ENCODE results near the gene AGBL2.
A peak's percentile ranks its signal among the peaks of the same experiment; 100 is the strongest.
"Not testable (repeated sequence)": the region's sequence is repeated elsewhere in the genome, so short reads cannot be mapped to it uniquely, and the experiment has no call there.

Gene AGBL2, protein sequence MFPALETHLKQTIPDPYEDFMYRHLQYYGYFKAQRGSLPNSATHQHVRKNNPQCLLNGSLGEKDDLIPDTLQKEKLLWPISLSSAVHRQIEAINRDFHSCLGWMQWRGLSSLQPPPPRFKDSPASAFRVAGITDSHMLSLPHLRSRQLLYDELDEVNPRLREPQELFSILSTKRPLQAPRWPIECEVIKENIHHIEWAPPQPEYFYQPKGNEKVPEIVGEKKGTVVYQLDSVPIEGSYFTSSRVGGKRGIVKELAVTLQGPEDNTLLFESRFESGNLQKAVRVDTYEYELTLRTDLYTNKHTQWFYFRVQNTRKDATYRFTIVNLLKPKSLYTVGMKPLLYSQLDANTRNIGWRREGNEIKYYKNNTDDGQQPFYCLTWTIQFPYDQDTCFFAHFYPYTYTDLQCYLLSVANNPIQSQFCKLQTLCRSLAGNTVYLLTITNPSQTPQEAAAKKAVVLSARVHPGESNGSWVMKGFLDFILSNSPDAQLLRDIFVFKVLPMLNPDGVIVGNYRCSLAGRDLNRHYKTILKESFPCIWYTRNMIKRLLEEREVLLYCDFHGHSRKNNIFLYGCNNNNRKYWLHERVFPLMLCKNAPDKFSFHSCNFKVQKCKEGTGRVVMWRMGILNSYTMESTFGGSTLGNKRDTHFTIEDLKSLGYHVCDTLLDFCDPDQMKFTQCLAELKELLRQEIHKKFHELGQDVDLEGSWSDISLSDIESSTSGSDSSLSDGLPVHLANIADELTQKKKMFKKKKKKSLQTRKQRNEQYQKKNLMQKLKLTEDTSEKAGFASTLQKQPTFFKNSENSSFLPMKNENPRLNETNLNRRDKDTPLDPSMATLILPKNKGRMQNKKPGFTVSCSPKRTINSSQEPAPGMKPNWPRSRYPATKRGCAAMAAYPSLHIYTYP

DNA sequence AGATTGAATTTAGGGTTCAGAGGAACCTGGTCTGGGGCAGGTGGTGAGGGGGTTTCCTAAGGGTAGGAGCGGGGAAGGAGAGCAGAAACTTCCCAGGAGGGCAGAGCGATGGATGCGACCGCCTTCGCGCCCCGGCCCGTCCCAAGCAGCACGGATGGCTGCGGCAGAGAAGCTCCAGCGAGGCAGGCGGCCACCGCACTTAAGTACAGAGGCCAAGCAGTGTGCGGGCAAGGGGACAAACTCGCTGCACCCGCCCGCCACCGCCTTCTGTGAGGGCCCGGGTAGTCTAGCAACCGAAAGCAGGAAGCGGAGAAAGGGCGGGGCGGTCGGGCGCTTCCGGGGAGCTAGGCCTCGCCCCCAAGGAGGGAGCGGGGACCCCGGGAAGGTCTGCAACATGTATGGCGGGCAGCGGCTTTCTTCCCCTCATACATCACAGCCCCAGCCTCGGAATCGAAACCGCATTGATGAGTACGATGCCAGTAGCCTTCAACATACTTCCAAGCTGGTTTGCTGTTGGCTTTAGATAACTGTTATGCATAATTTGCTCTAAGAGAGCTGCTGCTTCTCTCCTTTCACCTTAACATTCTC, at the start of gene AGBL2:
Gene AGBL2, minus strand, starts transcription at position 288 of the 588 bp plus-strand sequence. CDS start 719 bp downstream, outside the sequence.
- peak in 12 of 14 donors; percentile 12 to 72 (median 45) for DNase-seq

DNA sequence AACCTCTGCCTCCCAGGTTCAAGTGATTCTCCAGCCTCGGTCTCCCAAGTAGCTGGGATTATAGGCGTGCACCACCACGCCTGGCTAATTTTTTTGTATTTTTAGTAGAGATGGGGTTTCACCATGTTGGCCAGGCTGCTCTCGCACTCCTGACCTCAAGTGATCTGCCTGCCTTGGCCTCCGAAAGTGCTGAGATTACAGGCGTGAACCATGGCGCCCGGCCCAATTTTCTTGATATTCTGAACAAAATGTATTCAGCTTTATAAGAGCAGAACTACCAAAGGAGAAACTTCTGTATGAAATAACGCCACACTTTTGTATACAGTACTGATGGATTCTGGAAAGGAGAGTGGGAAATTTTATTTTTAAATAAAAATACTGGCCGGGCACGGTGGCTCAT, 44.1 kb upstream of the AGBL2 start:
- DNase-seq: not testable (repeated sequence)

DNA sequence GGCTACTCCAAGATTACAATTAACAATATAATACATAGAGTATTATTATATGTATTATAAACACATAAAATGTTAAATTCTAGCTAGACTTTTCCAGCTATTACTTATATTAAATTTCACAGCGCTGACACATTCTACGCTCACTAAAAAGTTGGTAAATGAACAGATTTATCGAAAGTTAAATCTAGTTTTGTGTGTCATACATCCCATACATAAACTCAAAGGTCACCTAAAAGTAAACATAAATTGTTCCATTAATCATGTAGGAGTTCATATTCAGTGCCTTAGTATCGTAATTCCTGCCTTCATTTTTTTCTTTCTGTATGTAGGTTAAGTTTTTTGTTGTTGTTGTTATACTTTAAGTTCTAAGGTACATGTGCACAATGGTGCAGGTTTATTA, 41.0 kb upstream of the AGBL2 start:
- no peak for DNase-seq

DNA sequence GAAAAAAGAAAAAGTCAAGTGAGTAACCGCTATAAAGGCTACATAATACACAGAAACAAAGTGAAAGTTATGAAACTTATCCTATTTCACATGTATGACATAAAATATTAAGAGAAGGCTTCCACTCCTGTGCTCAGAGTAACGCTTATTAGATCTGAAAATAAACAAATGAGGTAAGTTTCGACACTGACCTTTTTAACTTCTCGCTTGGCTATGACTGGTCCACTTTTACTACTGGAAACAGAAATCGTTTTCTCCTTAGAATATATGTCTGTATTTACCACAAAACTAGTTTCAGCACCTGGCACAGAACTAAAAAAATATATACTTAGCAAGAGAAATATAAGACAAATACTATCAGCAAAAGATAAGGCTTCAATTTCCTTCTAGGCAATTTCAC, 35.6 kb upstream of the AGBL2 start:
- no peak for DNase-seq

DNA sequence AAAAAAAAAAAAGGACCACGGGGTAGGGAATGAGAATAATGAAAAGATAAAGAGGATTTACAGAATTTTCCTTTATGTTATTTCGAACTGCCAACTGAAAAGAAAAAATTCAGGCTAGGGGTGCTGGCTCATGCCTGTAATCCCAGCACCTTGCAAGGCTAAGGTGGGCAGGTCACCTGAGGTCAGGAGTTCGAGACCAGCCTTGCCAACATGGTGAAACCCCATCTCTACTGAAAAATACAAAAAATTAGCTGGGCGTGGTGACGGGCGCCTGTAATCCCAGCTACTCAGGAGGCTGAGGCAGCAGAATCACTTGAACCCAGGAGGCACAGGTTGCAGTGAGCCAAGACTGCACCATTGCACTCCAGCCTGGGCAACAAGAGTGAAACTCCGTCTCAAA, 27.3 kb upstream of the AGBL2 start:
- not testable (repeated sequence) for DNase-seq

DNA sequence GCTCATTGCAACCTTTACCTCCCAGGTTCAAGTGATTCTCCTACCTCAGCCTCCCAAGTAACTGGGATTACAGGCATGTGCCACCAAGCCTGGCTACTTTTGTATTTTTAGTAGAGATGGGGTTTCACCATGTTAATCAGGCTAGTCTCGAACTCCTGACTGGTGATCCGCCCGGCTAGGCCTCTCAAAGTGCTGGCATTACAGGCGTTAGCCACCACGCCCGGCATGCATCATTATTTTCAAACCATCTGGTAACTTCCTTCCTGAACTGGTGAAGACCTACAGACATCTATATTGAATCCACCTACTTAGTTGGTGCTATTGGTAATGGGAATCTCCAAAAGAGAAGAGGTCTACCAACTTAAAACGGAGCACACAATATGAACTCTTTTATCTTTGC, 22.6 kb upstream of the AGBL2 start:
- DNase-seq: not testable (repeated sequence)

DNA sequence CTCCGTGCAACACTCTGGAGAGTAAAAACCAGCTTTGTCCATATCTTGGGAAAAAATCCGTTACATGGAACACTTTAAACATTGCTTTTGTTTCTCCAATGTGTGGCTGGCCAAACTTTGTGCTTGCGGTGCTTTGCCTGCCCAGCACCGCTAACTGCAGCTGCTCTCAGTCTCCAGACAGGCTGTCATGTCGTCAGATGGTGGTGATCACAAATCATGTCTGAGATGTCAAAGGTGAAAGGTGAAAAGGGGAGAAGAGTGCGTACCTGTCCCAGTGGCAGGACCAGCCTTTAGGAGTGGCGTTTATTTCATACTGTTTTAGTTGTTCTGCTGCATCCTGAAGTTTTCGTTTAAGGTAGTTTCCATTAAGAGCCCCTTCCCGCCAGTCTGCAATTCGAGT, 17.1 kb upstream of the AGBL2 start:
- DNase-seq: no peak

DNA sequence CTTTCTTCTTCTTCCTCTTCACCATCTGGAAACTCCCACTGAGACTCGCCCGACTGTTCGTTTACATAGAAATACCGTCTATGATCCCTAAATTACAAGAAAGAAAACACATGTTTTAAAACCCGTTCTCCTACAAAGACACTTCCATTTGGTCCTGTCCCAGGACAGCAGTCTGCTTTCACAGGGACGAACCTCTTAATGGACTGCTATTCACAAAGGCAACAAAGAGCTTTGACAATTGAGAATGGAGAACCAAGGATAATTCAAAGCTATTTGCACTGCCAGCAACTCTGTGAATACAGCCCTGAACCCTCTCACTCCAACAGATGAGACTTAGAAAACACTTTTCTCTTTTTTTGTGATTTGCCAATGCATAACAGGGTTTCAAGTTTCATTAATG, 16.3 kb upstream of the AGBL2 start:
- DNase-seq: no peak

DNA sequence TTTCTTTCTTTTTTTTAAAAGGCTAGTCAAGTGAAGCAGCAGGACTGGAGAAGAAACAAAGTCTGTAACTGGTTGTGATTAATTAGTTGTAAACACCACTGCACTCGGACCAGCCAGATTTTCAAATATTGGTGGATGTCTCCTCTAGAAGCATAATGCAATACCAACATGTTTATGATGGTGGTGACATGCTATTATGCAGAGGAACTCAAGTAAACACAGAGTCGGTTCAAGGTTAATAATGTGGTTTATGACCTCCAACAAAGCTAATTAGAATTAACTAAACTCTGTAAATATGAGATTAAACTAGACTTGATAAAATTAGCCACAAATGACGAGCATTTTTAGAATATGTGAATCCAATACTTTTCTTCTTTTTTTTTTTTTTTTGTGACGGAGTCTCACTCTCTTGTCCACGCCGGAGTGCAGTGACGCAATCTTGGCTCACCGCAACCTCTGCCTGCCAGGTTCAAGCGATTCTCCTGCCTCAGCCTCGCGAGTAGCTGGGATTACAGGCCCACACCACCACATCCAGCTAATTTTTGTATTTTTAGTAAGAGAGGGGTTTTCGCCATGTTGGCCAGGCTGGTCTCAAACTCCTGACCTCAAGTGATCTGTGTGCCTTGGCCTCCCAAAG, 11.8 kb upstream of the AGBL2 start:
- no peak for DNase-seq

DNA sequence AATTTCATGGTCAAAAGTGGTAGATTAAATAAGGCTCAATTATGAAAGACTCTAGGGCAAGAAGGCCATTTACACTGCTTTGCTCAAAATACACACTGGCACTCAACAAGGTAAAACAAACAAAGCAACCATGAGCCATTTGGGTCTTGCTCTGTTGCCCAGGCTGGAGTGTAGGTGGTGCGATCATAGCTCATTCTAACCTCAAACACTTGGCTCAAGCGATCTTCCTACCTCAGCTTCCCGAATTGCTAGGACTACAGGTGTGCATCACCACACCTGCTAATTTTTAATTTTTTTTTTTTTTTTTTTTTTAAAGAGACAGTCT, 10.9 kb upstream of the AGBL2 start:
- no peak for DNase-seq

DNA sequence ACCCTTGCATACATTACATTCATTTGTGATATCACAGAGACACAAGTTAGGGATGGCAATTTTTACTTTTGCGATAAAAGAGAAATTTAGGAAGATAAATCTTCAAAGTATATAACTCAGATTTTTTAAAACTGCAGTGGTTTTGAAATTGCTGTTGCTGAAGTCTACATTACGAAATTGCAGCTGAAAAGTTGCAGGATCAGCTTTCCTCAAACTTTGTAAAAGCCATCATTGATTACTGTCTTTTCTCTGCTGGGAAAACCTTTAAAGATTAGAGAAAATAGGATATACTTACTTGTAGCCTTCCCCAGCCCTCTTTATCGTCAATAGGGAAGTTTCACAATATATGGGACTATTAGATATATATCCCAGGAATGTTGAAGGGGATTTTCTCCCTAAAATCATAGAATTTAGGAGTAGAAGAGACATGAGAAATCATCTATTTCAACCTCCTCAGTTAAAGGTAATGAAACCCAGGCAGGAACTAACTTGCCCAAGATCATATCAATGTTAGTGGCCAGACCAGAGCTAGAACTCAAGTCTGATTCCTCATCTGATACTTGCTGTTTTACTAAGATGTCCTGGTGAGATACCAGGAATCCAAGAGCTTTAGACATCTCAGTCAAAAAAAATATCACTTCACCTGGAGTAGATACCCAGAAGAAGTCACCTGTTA, 10.4 kb upstream of the AGBL2 start:
- no peak for DNase-seq

DNA sequence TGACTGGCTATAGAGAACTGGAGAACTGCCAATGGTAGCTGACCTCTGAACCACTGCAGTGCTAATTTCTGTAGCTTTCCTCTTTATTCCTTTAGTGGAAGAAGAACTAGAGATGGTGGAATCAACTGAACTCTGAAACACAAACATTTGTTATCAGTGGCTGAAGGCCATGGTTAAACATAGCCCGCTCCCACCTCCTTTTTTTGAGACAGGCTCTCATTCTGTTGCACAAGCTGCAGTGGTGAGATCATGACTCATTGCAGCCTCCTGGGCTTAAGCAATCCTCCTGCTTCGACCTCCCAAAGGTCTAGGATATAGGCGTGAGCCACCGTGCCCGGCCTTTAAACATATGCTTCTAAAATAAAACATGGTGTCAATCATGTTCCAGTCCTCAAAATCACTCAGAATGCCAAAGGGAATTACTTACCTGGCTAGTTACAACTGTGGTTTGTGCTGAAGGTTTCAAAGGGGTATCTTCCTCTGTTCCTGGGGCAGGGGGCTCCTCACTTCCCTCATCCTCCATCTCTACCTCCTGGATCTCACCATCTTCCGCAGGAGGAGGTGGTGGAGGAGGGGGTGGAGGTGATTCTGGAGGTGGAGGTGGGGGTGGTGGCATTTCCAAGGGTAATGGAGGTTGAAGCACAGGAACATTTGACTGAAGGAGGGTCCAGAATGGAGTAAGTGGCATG, 9.0 kb upstream of the AGBL2 start:
- DNase-seq: no peak

DNA sequence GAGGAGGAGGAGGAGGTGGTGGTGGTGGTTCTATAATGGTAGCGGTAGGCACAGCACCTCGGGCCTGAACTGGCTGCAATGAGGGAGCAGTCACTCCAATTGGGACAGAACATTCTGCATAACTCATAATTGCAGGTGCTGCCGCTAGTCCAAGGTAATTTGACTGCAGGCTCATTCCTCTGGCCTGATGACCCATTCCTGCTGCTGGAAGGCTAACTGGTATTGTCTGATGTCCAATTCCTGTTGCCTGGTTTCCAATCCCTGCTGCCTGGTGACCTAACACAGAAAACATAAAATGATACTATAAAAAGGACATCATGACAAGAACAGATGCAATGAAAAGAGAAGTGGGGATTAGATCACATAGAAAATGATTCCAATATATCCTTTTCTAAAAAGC, 7.9 kb upstream of the AGBL2 start:
- DNase-seq: peak in 1 of 14 donors; percentile 81

DNA sequence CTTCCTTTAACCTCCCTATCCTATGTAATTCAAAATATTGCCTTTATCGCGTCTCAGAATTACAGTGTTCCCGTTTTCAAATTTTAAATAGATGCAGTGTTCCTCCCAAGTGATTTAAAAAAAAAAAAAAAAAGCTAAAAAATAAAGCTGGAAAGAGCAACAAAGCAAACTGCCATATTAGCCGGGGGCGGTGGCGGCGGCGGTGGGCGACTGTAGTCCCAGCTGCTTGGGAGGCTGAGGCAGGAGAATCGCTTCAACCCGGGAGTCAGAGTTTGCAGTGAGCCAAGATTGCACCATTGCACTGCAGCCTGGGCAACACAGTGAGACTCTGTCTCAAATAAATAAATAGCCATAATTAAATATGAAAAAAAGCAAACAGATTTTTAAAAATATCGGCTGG, 5.5 kb upstream of the AGBL2 start:
- no peak for DNase-seq

DNA sequence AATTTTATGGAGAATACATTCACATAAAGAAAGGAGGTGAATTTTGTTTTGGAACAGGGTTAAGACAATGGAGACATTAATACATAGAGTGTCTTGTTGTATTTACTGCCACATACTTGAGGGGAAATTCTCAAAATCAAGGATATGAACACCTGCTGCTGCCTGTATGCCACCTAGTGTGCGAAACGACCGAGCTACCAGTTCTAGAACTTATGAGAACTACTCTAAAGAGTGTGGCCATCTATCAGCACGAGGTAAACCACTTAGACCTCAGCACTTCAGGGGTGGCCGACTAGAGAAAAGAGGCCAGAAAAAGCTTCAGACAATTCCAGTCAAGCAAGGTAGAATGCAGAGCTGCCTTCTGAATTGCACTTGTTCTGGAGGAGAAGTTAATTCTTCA, 1.5 kb upstream of the AGBL2 start:
- no peak for DNase-seq

DNA sequence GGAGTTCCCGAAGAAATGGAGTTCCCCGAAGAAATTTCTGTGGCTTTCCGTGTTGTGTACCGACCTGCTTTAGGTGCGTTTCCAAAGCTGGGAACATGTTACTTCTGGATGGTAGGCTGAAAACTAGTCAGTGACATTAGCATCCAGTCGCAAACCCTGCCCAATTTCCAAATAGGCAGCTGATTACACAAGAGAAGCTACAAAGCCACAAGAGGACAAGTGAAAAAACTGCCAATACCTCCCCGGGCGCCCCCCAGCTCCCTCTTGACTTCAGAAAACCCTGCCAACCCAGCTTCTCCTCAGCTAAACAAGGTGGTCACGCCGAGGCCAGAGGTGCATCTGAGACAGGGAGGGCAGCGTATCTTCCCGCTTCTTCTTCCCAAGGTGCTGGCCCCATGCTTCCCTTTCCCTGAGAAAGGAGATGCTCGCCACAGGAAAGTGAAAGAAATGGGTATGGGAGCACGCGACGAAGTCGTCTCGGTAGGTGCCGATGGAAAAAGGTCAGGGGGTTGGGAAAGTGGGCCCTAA, 551 bp downstream of the AGBL2 start:
- DNase-seq: peak in 5 of 14 donors; percentile 6 to 57 (median 26)

DNA sequence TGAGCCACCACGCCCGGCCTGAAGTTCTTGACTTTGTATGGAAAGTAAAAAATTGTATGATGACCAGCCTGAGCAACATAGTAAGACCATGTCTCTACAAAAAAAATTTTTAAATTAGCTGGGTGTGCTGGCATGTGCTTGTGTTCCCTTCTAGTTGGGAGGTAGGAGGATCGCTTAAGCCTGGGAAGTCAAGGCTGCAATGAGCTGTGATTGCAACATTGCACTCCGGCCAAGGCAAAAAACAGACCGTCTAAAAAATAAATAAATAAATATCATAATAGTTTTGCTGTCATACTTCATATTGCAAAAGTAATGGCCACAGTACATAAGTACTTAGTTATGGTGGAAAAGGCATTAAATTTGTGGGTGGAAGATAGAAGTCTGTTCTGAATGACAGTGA, 3.4 kb downstream of the AGBL2 start:
- DNase-seq: no peak

DNA sequence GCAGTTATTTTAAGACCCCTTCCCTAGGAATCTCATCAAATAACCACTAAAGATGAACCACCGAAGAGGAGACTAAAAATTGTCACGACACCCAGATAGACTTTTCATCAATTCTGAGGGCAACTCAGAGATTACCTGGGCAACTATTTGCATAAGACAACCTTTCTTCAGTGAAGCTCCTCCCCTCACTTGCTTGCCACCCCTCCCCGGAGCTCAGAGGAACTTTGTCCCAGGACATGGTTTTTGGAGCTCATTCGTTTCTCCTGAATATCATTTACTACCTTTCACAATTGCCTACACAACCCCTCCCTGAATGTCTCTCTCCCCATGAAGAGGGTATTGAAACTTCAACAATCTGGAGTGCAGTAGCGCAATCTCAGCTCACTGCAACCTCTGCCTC, 3.9 kb downstream of the AGBL2 start:
- DNase-seq: no peak

DNA sequence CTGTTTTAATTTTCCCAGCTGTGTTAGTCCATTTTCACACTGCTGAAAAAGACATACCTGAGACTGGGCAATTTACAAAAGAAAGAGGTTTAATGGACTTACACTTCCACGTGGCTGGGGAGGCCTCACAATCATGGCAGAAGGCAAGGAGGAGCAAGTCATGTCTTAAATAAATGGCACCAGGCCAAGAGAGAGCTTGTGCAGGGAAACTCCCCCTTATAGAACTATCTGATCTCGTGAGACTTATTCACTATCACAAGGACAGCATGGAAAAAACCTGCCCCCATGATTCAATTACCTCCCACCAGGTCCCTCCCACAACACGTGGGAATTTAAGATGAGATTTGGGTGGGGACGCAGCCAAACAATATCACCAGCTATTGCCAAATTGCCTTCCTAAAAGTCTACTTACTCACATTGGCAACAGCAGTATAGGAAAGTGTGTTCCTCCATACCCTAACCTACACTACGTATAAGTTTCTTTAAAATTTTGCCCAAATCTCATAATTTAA, 7.8 kb downstream of the AGBL2 start:
- DNase-seq: not testable (repeated sequence)

DNA sequence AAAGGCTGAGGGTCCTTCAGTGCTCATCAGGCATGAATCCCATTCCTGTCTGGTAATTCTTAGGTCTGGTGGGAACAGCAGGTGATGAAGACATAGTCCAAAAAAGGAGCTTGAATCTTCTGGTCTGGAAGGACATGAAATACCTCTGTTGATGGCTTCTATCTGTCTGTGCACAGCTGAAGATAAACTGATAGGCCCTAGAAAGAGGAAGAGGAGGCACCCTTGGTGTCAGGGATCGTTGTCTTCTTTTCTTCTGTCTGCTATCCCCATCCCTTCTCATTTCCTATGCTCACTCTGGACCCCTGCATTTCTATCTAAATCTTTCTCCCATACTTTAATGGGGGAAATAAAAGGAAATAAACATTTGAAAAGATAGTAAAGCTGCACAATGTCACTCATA, 9.4 kb downstream of the AGBL2 start:
- DNase-seq: no peak

DNA sequence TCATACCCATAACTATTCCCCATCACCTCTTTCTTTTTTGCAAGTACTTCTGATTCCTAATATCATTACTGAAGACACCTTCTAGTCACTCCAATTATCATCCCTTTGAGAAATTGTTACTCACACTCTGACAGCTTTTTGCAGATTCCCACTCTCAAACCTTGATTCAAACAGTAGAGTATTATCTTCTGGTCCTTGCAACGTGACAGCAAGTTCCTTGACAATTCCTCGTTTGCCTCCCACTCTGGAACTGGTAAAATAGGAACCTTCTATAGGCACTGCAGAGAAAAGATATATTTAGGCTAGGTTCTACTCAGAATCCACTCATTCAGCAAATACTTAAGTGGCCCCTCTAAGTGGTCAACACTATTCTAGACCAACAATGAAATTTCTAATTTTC, 23.2 kb downstream of the AGBL2 start:
- no peak for DNase-seq
